Measurements from ENCODE around the gene CASTOR2.

Gene CASTOR2

DNA sequence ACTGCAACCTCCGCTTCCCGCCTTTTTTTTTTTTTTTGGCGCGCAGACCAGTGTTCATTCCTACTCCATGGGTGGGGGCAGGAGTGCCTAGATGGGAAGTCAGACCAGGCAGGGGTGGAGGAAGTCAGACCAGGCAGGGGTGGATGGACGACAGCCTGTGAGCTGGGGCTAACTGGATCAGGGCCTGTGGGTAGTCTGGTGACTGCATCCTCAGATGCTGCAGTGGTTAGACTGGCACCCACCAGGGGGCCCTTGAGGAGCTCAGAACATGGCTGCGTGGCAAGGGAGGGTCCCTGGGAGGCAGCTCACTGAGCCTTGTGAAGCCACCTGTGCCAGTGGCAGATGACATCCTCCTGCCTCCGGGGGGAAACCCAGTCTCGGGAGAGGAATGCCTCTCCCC lies 74.0 kb downstream of the CASTOR2 start:
- no peak for TF ChIP-seq CSDC2 (CRISPR knock-in tag; IDR thresholded peaks at IDR 0.05)
- TF ChIP-seq ZFP3 (CRISPR knock-in tag; IDR thresholded peaks at IDR 0.05) = no peak
- TF ChIP-seq, protein P1, sequence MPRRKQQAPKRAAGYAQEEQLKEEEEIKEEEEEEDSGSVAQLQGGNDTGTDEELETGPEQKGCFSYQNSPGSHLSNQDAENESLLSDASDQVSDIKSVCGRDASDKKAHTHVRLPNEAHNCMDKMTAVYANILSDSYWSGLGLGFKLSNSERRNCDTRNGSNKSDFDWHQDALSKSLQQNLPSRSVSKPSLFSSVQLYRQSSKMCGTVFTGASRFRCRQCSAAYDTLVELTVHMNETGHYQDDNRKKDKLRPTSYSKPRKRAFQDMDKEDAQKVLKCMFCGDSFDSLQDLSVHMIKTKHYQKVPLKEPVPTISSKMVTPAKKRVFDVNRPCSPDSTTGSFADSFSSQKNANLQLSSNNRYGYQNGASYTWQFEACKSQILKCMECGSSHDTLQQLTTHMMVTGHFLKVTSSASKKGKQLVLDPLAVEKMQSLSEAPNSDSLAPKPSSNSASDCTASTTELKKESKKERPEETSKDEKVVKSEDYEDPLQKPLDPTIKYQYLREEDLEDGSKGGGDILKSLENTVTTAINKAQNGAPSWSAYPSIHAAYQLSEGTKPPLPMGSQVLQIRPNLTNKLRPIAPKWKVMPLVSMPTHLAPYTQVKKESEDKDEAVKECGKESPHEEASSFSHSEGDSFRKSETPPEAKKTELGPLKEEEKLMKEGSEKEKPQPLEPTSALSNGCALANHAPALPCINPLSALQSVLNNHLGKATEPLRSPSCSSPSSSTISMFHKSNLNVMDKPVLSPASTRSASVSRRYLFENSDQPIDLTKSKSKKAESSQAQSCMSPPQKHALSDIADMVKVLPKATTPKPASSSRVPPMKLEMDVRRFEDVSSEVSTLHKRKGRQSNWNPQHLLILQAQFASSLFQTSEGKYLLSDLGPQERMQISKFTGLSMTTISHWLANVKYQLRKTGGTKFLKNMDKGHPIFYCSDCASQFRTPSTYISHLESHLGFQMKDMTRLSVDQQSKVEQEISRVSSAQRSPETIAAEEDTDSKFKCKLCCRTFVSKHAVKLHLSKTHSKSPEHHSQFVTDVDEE (CRISPR knock-in tag; IDR thresholded peaks at IDR 0.05) = no peak
- TF ChIP-seq, protein P2, sequence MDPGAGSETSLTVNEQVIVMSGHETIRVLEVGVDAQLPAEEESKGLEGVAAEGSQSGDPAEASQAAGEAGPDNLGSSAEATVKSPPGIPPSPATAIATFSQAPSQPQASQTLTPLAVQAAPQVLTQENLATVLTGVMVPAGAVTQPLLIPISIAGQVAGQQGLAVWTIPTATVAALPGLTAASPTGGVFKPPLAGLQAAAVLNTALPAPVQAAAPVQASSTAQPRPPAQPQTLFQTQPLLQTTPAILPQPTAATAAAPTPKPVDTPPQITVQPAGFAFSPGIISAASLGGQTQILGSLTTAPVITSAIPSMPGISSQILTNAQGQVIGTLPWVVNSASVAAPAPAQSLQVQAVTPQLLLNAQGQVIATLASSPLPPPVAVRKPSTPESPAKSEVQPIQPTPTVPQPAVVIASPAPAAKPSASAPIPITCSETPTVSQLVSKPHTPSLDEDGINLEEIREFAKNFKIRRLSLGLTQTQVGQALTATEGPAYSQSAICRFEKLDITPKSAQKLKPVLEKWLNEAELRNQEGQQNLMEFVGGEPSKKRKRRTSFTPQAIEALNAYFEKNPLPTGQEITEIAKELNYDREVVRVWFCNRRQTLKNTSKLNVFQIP (CRISPR knock-in tag; IDR thresholded peaks at IDR 0.05; ENCODE audit: borderline replicate concordance, low read depth) = no peak
- TF ChIP-seq, protein P3, sequence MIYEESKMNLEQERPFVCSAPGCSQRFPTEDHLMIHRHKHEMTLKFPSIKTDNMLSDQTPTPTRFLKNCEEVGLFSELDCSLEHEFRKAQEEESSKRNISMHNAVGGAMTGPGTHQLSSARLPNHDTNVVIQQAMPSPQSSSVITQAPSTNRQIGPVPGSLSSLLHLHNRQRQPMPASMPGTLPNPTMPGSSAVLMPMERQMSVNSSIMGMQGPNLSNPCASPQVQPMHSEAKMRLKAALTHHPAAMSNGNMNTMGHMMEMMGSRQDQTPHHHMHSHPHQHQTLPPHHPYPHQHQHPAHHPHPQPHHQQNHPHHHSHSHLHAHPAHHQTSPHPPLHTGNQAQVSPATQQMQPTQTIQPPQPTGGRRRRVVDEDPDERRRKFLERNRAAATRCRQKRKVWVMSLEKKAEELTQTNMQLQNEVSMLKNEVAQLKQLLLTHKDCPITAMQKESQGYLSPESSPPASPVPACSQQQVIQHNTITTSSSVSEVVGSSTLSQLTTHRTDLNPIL (CRISPR knock-in tag; IDR thresholded peaks at IDR 0.05; ENCODE audit: low read depth) = no peak
- TF ChIP-seq, protein P4, sequence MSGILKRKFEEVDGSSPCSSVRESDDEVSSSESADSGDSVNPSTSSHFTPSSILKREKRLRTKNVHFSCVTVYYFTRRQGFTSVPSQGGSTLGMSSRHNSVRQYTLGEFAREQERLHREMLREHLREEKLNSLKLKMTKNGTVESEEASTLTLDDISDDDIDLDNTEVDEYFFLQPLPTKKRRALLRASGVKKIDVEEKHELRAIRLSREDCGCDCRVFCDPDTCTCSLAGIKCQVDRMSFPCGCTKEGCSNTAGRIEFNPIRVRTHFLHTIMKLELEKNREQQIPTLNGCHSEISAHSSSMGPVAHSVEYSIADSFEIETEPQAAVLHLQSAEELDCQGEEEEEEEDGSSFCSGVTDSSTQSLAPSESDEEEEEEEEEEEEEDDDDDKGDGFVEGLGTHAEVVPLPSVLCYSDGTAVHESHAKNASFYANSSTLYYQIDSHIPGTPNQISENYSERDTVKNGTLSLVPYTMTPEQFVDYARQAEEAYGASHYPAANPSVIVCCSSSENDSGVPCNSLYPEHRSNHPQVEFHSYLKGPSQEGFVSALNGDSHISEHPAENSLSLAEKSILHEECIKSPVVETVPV (CRISPR knock-in tag; IDR thresholded peaks at IDR 0.05) = no peak
- TF ChIP-seq RARB (CRISPR knock-in tag; IDR thresholded peaks at IDR 0.05) = no peak
- TF ChIP-seq ARNTL (CRISPR knock-in tag; IDR thresholded peaks at IDR 0.05; ENCODE audit: borderline replicate concordance, low read depth) = no peak
- no peak for TF ChIP-seq BACH2 (CRISPR knock-in tag; IDR thresholded peaks at IDR 0.05; ENCODE audit: borderline replicate concordance)
- no peak for TF ChIP-seq TCF4 (CRISPR knock-in tag; IDR thresholded peaks at IDR 0.05; ENCODE audit: borderline replicate concordance)
- no peak for TF ChIP-seq ISL1 (CRISPR knock-in tag; IDR thresholded peaks at IDR 0.05)
- TF ChIP-seq ZC3H10 (CRISPR knock-in tag; IDR thresholded peaks at IDR 0.05) = no peak
- no peak for TF ChIP-seq GLIS3 (CRISPR knock-in tag; IDR thresholded peaks at IDR 0.05)
- no peak for TF ChIP-seq ZNF565 (CRISPR knock-in tag; conservative IDR thresholded peaks at IDR 0.05; ENCODE audit: low read depth)
- TF ChIP-seq ZFP30 (CRISPR knock-in tag; IDR thresholded peaks at IDR 0.05) = no peak
- ATAC-seq = peak; percentile 49

DNA sequence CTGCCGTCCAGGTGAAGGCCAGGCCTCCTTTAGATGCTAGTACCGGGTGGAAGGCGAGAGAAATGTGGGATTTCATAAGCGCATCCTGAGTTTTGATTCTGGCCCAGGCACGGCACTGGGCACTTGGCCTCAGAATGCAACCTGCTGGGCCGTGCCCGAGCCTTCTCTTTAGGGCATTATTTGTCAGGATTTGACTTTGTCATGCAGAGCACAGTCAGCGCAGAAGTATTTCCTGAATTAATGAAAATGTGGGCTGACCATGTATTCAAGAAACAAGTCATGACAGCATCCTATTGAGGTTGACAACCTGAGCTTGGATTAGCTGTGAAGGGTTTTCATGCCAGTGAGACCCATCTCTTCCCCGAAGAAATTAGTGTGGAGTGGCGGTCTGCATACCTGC lies 74.7 kb downstream of the CASTOR2 start:
- TF ChIP-seq ZC3H10 (CRISPR knock-in tag; IDR thresholded peaks at IDR 0.05) = no peak
- TF ChIP-seq, protein P3 (CRISPR knock-in tag; IDR thresholded peaks at IDR 0.05; ENCODE audit: low read depth) = no peak
- TF ChIP-seq ZFP30 (CRISPR knock-in tag; IDR thresholded peaks at IDR 0.05) = no peak
- no peak for TF ChIP-seq GLIS3 (CRISPR knock-in tag; IDR thresholded peaks at IDR 0.05)
- TF ChIP-seq RARB (CRISPR knock-in tag; IDR thresholded peaks at IDR 0.05) = no peak
- peak; percentile 12; the same call in 2 of the 3 replicates for ATAC-seq

DNA sequence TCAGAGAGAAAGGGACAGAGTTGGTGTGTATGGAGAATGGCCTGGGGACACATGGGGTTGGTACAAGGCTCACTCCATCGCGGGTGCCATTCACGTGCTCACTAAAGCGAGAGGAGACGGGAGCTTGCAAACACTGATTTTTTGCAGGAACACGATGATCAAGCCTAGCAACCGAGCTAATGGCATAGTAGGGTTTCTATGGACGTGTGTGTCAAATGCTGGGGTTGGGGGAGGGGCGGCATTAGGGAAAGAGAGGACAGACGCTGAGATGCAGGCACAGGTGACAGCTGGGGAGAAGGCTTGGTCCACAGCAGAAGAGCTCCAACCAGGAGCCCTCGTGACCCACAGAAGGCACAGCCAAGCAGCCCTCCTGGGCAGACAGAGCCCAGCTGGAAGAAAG lies 75.2 kb downstream of the CASTOR2 start:
- no peak for ATAC-seq

DNA sequence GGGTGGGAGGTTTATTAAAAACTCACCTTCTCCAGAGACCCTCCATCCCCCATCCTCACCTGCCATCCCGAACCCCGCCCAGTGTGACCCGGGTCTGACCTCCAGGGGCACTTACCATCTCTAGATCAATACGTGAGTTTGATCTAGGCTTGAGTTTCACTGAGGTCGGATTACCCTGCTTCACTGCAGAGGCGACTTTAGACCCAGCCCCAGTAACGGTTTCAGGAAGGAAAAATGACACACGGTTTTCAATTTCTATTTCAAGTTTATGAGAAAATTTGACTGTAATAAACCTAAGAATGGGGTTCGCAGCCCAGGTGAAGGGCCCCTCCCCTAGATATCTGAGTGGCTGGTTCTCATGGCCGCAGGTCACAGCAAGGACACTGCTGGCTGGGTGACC lies 76.0 kb downstream of the CASTOR2 start:
- TF ChIP-seq, protein P2 (CRISPR knock-in tag; IDR thresholded peaks at IDR 0.05; ENCODE audit: borderline replicate concordance, low read depth) = no peak
- TF ChIP-seq, protein P1 (CRISPR knock-in tag; IDR thresholded peaks at IDR 0.05) = no peak
- TF ChIP-seq, protein P5, sequence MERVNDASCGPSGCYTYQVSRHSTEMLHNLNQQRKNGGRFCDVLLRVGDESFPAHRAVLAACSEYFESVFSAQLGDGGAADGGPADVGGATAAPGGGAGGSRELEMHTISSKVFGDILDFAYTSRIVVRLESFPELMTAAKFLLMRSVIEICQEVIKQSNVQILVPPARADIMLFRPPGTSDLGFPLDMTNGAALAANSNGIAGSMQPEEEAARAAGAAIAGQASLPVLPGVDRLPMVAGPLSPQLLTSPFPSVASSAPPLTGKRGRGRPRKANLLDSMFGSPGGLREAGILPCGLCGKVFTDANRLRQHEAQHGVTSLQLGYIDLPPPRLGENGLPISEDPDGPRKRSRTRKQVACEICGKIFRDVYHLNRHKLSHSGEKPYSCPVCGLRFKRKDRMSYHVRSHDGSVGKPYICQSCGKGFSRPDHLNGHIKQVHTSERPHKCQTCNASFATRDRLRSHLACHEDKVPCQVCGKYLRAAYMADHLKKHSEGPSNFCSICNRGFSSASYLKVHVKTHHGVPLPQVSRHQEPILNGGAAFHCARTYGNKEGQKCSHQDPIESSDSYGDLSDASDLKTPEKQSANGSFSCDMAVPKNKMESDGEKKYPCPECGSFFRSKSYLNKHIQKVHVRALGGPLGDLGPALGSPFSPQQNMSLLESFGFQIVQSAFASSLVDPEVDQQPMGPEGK (CRISPR knock-in tag; IDR thresholded peaks at IDR 0.05; ENCODE audit: borderline replicate concordance) = no peak
- TF ChIP-seq ZFP3 (CRISPR knock-in tag; IDR thresholded peaks at IDR 0.05) (no peak), OSR1 (CRISPR knock-in tag; IDR thresholded peaks at IDR 0.05) (no peak), TOX (CRISPR knock-in tag; IDR thresholded peaks at IDR 0.05; ENCODE audit: borderline replicate concordance) (no peak)
- no peak for ATAC-seq

More for the DNA sequence above, 75.2 kb downstream of the CASTOR2 start:
- TF ChIP-seq GLIS3 (CRISPR knock-in tag; IDR thresholded peaks at IDR 0.05) = no peak
